ENCODE results near the gene F11R. TPM values are rescaled to one million over a fixed set of nuclear protein-coding genes. Genes with fewer than 3 reads are reported as not detected.
A peak's percentile ranks its signal among the peaks of the same experiment; 100 is the strongest.

F11R gene
- total and polyA plus RNA-seq, 2 of the 13 experiments (the other 11 are each of a cell fraction or from before 2014, with no cell fraction given): 95.8 to 105 TPM

DNA sequence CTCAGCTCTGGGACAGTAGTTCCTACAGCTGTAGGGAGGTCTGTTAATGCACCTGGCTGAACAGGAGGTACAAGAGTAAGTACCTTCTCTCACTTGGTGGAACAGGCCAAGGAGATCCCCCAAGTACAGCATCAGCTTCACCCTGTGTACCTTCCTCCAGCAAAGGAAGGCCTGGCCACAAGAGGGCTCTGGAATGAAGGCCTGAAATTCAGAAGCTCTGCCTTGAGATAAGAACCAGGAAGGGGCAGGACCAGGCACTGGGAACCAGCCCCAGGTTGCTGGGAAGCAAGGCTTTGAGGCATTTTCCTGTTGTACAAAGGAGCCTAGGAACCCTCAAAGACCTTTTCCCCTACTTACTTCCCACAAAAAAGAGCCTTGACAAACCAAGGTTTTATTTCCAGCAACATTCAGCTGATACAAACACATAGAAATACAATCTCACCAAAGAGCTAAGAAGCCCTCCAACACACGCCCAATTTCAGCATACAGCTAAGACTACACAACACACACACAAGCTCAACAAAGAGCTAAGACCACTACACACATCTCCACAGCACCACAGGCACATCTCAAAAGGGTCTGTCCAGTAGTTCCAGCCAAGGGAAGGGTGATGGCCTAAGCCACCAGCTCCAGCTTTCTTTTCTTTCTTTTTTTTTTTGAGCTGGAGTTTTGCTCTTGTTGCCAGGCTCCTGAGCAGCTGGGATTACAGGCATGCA, 23.5 kb downstream of the F11R start (continued):
- peak; percentile 73 for TF ChIP-seq ELF3 (CRISPR knock-in tag; IDR thresholded peaks at IDR 0.05)
- 0 out of 2 replicates have a peak, but pooled peaks have one; percentile 38 for TF ChIP-seq ZFY (CRISPR knock-in tag; IDR thresholded peaks at IDR 0.05)
- TF ChIP-seq, protein P1, sequence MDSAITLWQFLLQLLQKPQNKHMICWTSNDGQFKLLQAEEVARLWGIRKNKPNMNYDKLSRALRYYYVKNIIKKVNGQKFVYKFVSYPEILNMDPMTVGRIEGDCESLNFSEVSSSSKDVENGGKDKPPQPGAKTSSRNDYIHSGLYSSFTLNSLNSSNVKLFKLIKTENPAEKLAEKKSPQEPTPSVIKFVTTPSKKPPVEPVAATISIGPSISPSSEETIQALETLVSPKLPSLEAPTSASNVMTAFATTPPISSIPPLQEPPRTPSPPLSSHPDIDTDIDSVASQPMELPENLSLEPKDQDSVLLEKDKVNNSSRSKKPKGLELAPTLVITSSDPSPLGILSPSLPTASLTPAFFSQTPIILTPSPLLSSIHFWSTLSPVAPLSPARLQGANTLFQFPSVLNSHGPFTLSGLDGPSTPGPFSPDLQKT (CRISPR knock-in tag; IDR thresholded peaks at IDR 0.05; ENCODE audit: borderline replicate concordance): no peak
- TF ChIP-seq ZNF772 (CRISPR knock-in tag; IDR thresholded peaks at IDR 0.05): no peak
- TF ChIP-seq, protein P2, sequence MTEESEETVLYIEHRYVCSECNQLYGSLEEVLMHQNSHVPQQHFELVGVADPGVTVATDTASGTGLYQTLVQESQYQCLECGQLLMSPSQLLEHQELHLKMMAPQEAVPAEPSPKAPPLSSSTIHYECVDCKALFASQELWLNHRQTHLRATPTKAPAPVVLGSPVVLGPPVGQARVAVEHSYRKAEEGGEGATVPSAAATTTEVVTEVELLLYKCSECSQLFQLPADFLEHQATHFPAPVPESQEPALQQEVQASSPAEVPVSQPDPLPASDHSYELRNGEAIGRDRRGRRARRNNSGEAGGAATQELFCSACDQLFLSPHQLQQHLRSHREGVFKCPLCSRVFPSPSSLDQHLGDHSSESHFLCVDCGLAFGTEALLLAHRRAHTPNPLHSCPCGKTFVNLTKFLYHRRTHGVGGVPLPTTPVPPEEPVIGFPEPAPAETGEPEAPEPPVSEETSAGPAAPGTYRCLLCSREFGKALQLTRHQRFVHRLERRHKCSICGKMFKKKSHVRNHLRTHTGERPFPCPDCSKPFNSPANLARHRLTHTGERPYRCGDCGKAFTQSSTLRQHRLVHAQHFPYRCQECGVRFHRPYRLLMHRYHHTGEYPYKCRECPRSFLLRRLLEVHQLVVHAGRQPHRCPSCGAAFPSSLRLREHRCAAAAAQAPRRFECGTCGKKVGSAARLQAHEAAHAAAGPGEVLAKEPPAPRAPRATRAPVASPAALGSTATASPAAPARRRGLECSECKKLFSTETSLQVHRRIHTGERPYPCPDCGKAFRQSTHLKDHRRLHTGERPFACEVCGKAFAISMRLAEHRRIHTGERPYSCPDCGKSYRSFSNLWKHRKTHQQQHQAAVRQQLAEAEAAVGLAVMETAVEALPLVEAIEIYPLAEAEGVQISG (CRISPR knock-in tag; IDR thresholded peaks at IDR 0.05): 0 out of 2 replicates have a peak, but pooled peaks have one; percentile 18
- TF ChIP-seq ZNF720 (CRISPR knock-in tag; IDR thresholded peaks at IDR 0.05): no peak
- no peak for TF ChIP-seq BATF2 (CRISPR knock-in tag; IDR thresholded peaks at IDR 0.05)
- 0 out of 2 replicates have a peak, but pooled peaks have one; percentile 28 for TF ChIP-seq ZNF331 (CRISPR knock-in tag; IDR thresholded peaks at IDR 0.05)
- no peak for TF ChIP-seq ZSCAN25 (CRISPR knock-in tag; IDR thresholded peaks at IDR 0.05)
- no peak for TF ChIP-seq ZNF205 (CRISPR knock-in tag; IDR thresholded peaks at IDR 0.05)
- TF ChIP-seq ZBTB25 (CRISPR knock-in tag; IDR thresholded peaks at IDR 0.05): 0 out of 2 replicates have a peak, but pooled peaks have one; percentile 36
- no peak for TF ChIP-seq SNAI1 (CRISPR knock-in tag; IDR thresholded peaks at IDR 0.05; ENCODE audit: borderline replicate concordance)
- TF ChIP-seq XRCC5 (optimal IDR thresholded peaks at IDR 0.05; ENCODE audit: low read length): peak; percentile 61
- TF ChIP-seq CREB1 (IDR thresholded peaks at IDR 0.05): no peak
- TF ChIP-seq CREB1 (CRISPR knock-in tag; IDR thresholded peaks at IDR 0.05): no peak
- no peak for TF ChIP-seq SMAD9 (CRISPR knock-in tag; IDR thresholded peaks at IDR 0.05)
- TF ChIP-seq TEAD3 (CRISPR knock-in tag; optimal IDR thresholded peaks at IDR 0.05; ENCODE audit: borderline replicate concordance): peak; percentile 72
- TF ChIP-seq REL (CRISPR knock-in tag; conservative IDR thresholded peaks at IDR 0.05): no peak
- no peak for TF ChIP-seq ZBTB43 (CRISPR knock-in tag; conservative IDR thresholded peaks at IDR 0.05)
- peak in 1 of 2 experiments; percentile 29; a peak in 1 of 4 replicates for TF ChIP-seq KLF16 (CRISPR knock-in tag; IDR thresholded peaks at IDR 0.05)
- peak; percentile 50; the same call in 1 of the 2 replicates for TF ChIP-seq KDM2A (CRISPR knock-in tag; IDR thresholded peaks at IDR 0.05; ENCODE audit: borderline replicate concordance, low read depth)
- peak; percentile 77 for TF ChIP-seq ELF1 (CRISPR knock-in tag; IDR thresholded peaks at IDR 0.05)
- TF ChIP-seq NR2F6 (IDR thresholded peaks at IDR 0.05): no peak
- TF ChIP-seq NR2F6 (CRISPR knock-in tag; IDR thresholded peaks at IDR 0.05): peak; percentile 15; the same call in 1 of the 2 replicates
- no peak for TF ChIP-seq SIN3B (IDR thresholded peaks at IDR 0.05; ENCODE audit: low read length)

Data from HepG2 (cell line).